Posterior cingulate gyrus (tissue), 11 donors: Measurements from ENCODE around the gene GBP1.
"Not testable (repeated sequence)": the region's sequence is repeated elsewhere in the genome, so short reads cannot be mapped to it uniquely, and the experiment has no call there.

Experiments used
- DNase-seq, 10 donors: peaks; one replicate each; pipeline versions ENCODE4 v3.0.0 to v3.0.0-alpha.2; 2020 to 2021; ENCODE audit warnings: mixed read lengths in 3 of 10
- intact Hi-C: fragments of 100-400 bp; cut with DNase I; formaldehyde crosslinking; loops from one replicate; pipeline ENCODE4 v1.15.1; 2023

The GBP1 gene, protein sequence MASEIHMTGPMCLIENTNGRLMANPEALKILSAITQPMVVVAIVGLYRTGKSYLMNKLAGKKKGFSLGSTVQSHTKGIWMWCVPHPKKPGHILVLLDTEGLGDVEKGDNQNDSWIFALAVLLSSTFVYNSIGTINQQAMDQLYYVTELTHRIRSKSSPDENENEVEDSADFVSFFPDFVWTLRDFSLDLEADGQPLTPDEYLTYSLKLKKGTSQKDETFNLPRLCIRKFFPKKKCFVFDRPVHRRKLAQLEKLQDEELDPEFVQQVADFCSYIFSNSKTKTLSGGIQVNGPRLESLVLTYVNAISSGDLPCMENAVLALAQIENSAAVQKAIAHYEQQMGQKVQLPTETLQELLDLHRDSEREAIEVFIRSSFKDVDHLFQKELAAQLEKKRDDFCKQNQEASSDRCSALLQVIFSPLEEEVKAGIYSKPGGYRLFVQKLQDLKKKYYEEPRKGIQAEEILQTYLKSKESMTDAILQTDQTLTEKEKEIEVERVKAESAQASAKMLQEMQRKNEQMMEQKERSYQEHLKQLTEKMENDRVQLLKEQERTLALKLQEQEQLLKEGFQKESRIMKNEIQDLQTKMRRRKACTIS

DNA sequence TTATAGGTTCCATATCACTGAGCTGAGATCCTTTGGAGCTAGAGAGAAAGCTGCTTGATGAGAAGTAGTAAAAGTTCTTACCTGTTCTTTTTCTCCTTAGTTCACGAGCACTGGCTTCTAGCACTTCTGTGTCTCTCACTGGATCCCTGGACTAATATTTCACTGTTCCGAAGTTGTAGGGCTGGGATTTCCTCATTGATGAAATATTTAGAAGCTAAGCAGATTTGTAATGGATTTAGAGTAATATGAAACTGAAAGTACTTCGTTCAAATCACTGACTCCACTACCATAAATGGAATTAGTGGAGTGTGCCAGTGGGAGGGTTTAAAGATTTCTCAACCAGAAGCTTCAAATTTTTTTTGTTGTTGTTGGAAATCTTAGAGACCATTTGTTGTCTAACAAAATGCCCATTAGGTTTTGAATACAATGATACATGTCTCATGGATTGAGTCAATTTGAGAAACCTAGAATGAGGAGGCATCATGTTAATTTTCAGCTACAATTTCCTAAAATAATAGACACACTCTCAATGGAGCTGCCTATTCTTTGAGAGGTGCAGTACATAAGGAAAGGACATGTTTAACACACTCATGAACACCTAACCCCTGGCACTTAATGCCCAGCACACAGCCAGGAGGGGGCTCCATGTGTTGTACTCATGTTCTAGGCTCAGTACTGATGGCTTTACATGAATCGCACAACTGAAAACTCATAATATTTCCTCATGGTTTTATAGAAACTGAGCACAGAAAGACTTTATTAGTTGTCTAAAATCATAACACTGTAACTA is at the start of gene GBP1:
GBP1 (minus strand) TSS at position 130 of the 790 bp plus-strand sequence. CDS start 1,974 bp downstream, outside the sequence.
- intact Hi-C loops, result no loop called here
- no peak for DNase-seq

DNA sequence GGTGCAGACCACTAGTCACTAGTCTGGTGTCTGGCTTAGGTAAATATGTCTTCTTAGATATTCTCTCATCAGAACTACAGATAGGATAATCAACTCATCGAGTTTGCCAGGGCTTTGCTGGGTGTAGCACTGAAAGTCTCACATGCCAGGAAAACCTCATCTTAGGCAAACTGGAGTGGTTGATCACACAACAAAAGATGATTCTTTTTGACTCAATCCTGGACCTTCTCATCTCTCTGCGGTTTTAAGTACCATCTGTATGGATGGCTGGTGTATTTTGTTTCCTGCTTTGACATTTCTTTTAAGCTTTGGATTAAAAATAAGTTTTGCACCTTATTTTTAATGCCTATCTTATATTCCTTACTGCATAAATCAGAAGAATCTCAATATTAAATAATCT is 49.7 kb upstream of the GBP1 start:
- no peak for DNase-seq
- intact Hi-C loops, result no loop called here

DNA sequence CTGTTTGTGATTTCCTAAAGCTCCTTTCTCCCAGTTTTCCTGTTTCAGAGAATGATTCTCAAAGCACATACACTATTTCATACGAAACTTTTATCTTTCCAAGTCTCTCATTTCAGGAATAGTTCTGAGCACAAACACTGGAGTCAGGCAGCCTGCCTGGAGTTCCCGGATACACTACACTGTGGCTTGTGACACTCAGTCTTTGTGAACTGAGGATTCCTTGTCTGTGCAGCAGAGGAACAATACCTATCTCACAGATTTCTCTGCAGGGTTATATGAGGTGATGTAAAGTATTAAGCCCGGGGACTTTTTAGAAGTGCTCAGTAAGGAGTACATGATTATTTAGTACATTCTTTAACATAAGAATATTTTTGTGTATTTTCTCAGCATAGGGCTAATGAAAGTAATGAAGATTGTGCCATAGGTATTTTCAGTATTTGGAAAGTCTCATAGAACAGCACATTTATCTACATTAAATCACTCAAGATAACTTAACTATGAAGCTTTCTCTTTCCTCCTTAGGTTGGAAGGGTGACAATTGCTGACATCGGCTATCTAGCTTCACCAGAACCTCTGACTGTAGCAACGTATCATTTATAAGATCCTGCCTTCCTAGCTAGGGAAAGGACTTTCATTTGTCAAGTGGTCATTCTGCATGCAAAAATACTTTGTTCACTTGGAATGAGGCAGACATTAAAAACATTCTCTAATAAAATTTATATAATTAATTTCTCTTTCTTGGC is 48.0 kb upstream of the GBP1 start:
- intact Hi-C loops, result no loop called here
- no peak for DNase-seq

DNA sequence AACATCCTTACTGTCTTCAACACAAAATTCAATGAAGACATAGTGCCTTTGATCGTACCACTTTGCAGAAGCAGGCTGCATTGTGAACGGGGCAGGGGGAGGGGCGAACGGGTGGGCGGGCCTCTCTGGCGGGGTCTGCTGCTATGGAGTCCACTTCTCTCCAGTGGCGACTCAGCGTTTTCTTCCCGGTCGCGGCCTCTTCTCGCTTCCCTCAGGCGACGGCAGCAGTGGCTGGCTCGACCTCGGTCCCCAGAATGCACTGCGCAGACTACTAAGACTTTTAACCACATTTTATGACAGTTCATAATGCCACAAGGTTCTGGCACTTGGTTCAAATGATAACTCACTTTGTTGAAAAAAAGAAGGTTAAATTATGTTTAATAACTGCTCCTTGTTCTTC is 39.7 kb upstream of the GBP1 start:
- intact Hi-C loops, result no loop called here

DNA sequence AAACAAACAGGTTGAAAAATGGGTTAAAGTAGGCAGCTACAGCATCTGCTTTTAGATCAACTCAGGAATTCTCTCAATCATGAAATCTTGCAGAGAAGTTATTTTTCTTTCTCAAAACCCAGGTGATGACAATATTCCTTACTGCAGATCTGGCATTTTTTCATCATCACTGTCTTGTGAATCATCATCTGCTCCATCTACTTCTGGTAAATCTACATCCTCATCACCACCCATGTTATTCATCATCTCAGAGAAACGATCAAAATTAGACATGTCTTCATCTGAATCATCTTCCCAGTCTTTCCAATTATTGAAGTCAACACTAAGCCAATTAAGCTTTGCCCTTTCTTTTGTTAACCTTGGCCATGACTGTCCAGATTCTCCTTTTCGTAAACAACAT is 39.1 kb upstream of the GBP1 start:
- intact Hi-C loops, result no loop called here

More for the DNA sequence above, 39.7 kb upstream of the GBP1 start:
- DNase-seq, result peak in 1 of 10 donors; percentile 63

DNA sequence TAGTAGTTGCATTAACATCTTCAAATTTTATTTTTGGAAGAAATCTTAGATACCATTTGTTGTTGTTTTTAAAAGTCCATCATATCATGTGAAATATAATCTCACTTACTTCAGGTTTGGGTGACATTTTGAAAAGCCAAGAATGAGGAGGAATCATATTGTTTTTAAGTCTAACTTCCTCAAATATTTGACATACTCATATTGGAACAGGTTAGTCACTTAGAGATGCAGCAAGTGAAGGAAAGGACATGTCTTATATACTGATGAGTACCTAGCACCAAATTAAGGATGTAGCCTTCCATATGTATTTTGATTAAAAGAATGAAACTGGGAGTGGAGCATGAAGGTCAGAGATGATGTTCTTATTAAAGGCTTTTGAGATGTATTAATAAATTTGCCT is 37.0 kb upstream of the GBP1 start:
- intact Hi-C loops, result no loop called here
- DNase-seq, result no peak

More for the DNA sequence above, 39.1 kb upstream of the GBP1 start:
- no peak for DNase-seq

DNA sequence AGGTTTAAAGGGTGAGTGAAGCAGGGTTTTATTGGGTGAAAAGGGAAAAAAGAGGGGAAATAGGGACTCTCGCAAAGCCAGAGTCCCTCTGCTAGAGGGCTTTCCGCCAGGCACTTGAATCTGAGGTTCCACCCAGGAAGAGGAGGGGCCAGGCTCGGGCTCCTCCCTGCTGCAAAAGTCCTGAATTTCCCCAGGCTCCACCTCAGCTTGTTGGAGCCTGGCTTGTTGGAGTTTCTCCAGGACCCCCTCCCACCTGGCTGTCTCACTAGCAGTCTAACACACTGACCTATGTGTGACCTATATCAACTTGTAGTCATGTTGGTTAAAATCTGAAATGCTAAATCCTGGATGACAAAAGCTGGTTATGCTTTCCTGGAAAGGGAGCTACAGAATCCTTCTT is 35.4 kb upstream of the GBP1 start:
- DNase-seq, result no peak
- intact Hi-C loops, result no loop called here

DNA sequence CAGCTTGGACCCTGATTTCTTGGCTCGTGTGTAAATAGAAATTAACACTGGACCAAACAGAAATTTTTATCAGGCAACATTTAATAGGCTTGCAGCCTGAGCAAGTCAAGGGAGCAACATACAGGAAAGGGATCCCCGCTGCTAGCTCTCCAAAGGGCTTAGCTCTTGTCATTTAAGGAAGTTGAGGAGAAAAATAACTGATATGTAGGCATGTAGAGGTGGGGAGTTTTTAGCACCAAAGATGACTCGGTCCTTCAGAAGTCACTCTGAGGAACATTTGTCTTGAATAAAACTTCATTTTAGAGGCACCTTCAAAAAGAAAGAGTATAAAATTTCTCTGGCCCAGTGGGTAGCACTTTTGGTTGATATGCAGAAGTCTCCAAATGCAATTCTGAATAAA is 33.8 kb upstream of the GBP1 start:
- DNase-seq, result no peak
- intact Hi-C loops, result no loop called here

DNA sequence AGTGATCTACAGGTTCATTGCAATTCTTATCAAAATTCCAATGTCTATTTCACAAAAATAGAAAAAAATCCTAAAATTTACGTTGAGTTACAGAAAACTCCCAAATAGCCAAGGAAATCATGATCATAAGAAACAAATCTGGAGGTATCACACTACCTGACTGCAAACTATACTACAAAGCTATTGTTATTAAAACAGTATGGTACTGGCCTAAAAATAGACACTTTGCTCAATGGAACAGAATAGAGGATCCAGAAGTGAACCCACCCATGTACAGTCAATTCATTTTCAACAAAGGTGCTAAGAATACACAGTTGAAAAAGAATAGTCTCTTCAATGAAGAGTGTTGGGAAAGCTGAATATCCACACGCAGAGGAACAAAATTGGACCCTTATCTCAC is 30.7 kb upstream of the GBP1 start:
- no peak for DNase-seq
- intact Hi-C loops, result no loop called here

DNA sequence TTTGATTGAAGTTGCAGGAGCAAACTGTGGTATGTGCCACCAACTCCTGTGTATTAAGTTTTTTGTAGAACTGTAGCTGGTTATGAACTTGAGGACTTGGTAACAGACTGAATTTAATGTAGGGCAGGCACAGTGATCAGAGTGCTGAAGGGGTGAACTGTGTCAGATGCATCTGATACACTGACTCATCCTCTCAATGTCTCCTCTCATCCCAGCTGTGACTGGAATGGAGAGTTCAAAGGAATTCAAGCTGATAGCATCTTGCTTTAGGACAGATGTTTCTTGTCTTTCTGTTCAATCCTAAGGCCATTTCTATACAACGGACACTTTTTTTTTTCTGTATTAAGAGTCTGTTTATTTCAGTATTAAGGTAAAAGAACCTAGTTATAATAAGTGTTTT is 25.0 kb upstream of the GBP1 start:
- no peak for DNase-seq
- intact Hi-C loops, result loop anchor here (10.0 kb wide), 1 partner anchor 265 kb away; no protein-coding TSS in a partner anchor

DNA sequence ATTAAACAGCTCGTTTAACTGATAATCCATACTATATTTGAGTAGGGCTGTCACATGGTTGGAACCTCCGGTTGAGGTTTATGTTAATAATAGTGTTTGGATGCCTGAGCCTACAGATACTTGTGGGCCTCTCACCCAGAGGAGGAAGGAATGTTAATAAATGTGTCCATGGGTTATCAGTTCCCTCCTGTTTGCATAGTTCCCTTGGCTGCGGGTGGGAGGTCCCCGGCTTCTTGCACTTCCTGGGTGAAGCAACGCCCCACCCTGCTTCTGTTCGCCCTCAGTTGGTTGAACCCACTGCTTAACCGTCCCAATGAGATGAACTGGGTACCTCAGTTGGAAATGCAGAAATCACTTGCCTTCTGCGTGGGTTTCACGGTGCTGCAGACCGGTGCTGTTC is 23.6 kb upstream of the GBP1 start:
- intact Hi-C loops, result loop anchor here (10.0 kb wide), 1 partner anchor 266 kb away; no protein-coding TSS in a partner anchor
- DNase-seq, result peak in 1 of 10 donors; percentile 72

DNA sequence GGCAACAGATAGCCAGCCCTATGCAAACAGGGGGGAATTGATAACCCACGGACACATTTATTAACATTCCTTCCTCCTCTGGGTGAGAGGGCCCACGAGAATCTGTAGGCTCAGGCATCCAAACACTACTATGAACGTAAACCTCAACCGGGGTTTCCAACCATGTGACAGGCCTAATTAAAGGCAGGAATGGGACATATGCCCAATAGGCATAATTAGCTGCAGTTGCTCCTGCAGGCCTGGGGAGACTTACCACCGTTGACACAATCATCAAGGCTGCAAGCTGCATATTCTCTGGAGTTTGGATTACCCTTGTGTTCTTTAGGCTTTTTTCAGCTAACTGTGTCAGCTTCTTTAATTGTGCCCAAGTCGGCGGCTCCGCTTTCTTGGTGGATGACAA is 22.2 kb upstream of the GBP1 start:
- intact Hi-C loops, result loop anchor here (10.0 kb wide), 1 partner anchor 268 kb away; no protein-coding TSS in a partner anchor
- no peak for DNase-seq

DNA sequence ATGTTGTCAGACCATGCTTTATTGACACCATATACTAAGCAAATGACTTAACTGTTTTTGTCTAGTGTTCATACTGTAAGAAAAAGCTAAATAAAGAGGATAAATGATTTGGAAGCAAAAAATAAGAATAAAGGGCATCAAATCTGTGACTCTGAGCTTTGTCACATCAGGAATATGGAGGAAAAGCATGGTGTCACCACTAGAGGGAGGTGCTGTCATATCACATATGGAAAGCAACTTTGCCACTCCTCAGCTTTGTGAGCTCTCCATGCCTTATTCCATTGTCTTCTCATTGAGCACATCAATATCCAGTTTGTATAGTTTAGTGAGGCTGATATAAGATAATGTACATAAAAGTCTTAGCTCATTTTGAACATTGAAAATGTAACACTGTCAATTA is 20.8 kb upstream of the GBP1 start:
- DNase-seq, result peak in 1 of 10 donors; percentile 25
- intact Hi-C loops, result loop anchor here (10.0 kb wide), 1 partner anchor 269 kb away; no protein-coding TSS in a partner anchor

DNA sequence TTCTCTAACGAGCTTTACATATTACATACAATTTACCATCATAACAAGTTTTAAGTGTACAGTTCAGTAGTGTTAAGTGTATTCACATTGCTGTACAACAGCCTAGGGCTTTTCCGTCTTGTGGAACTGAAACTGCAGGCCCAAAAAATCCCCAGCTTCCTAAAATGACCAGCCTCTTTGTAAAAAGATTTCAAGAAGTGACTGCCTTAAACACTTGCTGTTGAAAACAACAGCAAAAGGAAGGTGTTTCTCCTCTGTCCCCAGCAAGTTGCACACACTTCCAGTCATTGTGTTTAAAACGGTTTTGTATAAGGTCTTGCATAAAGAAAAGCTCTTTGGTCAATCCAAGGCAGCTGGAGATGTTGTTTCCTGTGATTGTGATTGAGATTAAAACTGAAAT is 16.0 kb upstream of the GBP1 start:
- no peak for DNase-seq
- intact Hi-C loops, result loop anchor here (10.0 kb wide), 1 partner anchor 274 kb away; no protein-coding TSS in a partner anchor

DNA sequence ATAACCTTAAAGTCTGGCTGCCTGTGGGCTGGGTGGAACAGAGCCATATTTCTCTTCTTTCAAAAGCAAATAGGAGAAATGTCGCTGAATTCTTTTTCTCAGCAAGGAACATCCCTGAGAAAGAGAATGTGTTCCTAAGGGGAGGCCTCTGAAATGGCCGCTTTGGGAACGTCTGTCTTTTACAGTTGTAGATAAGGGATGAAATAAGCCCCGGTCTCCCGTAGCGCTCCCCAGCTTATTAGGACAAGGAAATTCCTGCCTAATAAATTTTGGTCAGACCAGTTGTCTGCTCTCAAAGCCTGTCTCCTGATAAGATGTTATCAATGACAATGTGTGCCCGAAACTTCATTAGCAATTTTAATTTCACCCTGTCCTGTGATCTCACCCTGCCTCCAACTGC is 15.1 kb upstream of the GBP1 start:
- intact Hi-C loops, result loop anchor here (10.0 kb wide), 1 partner anchor 275 kb away; no protein-coding TSS in a partner anchor
- DNase-seq, result not testable (repeated sequence)

DNA sequence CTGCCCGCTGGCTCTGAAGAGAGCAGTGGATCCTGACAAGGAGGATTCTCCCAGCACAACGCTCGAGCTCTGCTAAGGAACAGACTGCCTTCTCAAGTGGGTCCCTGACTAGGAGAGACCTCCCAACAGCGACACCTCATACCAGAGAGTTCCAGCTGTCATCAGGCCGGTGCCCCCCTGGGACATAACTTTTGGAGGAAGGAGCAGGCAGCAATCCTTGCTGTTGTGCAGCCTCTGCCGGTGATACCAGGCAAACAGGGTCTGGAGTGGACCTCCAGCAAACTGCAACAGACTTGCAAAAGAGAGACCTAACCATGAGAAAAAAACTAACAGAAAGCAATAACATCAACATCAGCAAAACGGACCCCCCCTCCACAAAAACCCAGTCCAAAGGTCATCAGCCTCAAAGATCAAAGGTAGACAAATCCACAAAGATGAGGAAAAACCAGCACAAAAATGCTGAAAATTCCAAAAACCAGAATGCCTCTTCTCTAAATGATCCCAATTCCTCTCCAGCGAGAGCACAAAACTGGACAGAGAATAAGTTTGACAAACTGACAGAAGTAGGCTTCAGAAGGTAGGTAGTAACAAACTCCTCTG is 7.6 kb upstream of the GBP1 start:
- intact Hi-C loops, DNase-seq: not testable (repeated sequence)

DNA sequence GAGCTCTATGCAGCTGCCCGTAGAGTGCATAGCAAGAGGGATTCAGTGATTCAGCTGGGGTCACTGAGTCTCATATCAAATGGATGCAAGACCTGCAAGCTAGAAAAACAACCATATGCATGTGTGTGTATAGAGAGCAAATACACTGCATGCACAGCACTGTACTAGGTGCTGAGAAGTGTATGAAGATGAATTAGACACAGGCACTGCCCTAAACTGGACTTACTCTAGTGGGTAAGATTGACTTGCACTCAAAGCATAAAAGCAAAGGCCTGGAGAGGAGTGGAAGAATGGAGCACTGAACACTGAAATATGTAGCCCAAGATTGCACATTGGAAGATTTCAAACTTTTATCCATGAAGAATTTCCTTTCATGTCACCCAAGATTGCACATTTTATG is 5.5 kb upstream of the GBP1 start:
- intact Hi-C loops, result no loop called here
- no peak for DNase-seq

DNA sequence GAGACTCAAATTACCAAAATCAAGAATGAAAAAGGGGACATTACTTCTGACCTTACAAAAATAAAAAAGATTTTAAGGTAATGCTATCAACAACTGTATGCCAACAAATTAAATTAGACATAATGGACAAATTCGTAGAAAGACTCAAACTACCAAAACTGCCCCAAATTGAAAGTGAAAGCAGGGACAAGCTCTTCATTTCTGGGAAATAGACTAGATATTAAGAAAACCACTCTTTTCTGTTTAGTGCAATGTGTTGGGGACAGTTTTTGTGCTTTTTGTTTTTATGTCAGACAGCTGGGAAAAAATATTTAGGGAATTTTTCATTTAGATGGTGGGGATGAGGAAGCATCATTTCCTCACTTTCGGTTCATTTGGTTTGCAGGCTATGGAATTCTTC is 4.9 kb upstream of the GBP1 start:
- intact Hi-C loops, result no loop called here
- DNase-seq, result no peak

DNA sequence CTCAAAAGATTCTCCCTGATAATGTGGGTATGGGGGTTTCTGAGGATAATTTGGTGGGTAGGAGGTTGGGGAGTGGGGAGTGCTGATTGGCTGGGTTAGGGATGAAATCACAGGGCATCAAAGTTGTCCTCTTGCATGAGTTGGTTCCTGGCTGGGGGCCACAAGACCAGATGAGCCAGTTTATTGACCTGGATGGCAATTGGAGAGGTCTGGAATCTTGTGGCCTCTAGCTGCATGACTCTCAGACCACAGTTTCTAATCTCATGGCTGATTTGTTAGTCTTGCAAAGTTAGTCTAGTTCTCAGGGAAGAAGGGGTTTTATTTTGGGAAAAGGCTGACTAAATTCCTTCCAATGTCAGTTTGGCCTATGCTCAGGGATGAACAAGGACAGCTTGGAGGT is 3.3 kb upstream of the GBP1 start:
- DNase-seq, result no peak
- intact Hi-C loops, result no loop called here

DNA sequence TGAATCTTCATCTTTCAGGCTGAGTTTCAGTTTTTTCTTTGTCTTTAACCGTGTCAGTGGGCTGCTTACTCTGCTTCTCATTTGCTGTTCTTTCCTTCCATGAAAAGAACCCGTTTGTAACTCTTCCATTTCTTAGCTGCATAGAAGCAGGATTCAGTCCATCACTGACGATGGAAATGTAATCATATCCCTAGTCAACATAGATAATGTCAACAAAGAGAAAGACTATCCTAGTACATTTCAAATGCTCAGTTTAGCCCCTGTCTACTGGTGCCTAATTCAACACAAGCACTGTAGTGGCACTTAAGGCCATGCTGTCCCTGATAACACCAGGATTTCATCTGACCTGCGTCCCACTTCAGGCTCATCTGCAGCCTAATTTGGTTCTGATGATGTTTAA is 376 bp downstream of the GBP1 start:
- intact Hi-C loops, result no loop called here
- no peak for DNase-seq
